Measurements from ENCODE around the gene CALCB.

- TF ChIP-seq, protein P1, sequence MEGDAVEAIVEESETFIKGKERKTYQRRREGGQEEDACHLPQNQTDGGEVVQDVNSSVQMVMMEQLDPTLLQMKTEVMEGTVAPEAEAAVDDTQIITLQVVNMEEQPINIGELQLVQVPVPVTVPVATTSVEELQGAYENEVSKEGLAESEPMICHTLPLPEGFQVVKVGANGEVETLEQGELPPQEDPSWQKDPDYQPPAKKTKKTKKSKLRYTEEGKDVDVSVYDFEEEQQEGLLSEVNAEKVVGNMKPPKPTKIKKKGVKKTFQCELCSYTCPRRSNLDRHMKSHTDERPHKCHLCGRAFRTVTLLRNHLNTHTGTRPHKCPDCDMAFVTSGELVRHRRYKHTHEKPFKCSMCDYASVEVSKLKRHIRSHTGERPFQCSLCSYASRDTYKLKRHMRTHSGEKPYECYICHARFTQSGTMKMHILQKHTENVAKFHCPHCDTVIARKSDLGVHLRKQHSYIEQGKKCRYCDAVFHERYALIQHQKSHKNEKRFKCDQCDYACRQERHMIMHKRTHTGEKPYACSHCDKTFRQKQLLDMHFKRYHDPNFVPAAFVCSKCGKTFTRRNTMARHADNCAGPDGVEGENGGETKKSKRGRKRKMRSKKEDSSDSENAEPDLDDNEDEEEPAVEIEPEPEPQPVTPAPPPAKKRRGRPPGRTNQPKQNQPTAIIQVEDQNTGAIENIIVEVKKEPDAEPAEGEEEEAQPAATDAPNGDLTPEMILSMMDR (IDR thresholded peaks at IDR 0.05; ENCODE audit: low read depth, low read length): no peak
- no peak for TF ChIP-seq POLR2A (IDR thresholded peaks at IDR 0.05; ENCODE audit: extremely low read depth, insufficient read length)
Observed at GRCh38 chr11:15027956-15028355, 45.4 kb upstream of the CALCB start.
